CD4-positive, alpha-beta T cell treated with Interleukin-2 at 100 ng/mL for 4 hours (primary cell): ENCODE measurements around the gene EXOC4.

Experiments used
- DNase-seq: peaks from one replicate; pipeline ENCODE4 v3.0.0-alpha.2; 2020; ENCODE audit warnings: low spot score

Gene EXOC4

DNA sequence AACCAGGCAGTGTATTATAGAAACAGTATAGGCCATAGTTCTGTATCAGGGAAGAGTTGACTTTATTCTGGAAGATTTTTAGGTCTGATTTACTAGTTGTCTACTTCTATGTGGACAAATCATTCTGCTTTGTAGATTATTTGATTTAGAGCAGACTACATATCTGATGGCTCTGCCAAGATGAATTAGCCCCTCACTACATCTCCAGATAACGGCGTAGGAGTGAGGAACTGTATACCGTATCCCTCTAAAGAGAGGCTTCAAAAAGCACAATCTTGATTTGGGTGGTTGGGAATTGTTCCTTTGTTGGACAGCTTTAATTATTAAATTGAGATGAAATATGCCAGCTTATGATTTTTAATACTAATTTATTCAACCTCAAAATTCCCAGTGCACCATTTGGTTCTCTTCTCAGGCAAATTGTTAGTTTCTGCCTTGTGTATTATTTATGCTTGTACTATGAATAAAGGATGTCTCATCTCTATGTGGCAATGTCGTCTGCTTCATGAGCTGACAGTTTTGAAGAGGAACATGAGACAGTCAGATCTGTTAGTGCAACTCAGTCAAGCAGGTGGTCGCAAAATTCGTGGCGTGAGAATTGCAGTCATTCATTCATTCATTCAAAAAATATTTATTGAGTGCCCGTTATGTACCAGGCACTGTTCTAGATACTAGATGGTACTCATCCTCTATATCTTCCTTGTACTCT is 422.8 kb downstream of the EXOC4 start:
- DNase-seq = no peak

DNA sequence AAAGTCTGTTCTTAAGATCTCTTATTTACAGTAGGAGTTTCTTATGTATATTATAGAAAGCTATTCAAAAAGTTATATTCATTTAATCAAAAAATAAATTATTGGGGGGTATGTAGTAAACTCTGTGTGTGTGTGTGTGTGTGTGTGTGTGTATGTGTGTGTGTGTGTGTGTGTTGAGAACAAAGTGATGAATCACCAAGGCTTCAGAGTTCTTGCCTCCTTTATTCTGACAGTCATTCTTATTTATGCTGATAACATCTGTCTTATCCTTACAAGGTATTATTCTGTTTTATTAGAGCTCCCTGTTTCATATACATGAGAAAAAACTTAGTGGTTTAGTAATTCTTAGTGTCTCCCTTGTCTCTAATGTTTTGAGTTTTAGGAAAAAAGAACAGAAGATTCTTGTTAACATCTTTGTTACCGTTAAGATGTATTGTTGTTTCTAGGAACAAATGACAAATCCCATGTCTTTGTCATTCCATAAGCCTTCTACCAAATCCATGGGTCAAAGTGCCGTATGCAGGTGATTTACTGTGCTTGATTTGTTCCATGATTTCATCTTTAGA is 424.0 kb downstream of the EXOC4 start:
- no peak for DNase-seq

DNA sequence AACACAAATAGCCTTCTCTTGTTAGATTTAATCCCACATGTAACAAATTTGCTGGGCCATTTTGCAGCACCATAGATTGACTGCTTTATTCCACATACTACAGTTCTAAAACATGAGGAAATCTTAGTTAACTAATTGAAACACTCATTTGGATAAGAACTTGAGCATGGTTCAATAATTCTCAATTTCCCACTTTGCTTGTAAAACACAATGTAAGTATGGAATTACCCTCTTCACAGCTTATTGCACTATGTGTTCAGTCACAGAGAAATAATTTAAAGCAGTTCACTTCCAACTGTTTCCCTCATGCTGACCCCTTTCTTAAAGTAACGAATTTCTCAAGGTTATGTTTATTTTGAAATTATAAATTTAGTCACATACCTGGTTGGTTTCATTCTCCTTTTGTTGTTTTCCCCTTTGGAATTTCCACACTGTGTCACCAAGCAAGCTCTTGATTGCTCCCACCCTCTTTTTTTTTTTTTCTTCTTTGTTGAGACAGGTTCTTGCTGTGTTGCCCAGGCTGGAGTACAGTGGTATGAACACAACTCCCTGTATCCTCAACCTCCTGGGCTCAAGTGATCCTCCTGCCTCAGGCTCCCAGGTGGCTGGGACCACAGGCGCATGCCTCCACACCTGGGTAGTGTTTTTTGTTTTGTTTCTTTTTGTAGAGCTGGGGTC is 425.4 kb downstream of the EXOC4 start:
- DNase-seq = no peak

- DNase-seq = no peak
Observed at GRCh38 chr7:133679977-133680376, 427.1 kb downstream of the EXOC4 start.

DNA sequence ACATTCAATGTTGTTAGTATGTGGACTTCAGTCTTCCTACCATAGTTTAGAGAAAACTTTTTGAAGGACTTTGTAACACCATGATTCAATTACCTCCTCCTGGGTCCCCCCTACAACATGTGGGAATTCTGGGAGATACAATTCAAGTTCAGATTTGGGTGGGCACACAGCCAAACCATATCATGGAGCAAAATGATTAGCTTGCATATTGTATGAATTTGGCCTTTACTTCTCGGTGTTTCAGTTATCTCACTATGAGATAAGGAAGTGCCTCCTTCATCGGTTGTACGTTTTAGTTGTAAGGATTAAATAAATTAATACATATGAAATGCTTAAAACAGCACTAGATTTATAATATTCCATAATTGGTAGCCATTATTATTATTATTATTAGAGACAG is 428.7 kb downstream of the EXOC4 start:
- no peak for DNase-seq

GRCh38 chr7:133682364-133683181 is 429.7 kb downstream of the EXOC4 start:
- no peak for DNase-seq

DNA sequence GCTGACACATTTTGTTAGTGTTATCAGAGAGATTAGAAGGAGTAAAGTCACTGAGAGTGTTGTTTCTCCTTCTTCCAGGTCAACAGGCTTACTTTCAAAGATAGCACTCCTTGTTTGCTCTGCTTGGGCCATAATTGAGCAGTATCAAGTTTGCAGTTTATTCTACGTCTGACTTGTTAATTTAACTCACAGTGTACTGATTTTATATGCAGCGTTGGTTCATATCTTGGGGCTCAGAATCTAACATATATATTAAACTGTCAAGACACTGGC is 430.2 kb downstream of the EXOC4 start:
- no peak for DNase-seq

DNA sequence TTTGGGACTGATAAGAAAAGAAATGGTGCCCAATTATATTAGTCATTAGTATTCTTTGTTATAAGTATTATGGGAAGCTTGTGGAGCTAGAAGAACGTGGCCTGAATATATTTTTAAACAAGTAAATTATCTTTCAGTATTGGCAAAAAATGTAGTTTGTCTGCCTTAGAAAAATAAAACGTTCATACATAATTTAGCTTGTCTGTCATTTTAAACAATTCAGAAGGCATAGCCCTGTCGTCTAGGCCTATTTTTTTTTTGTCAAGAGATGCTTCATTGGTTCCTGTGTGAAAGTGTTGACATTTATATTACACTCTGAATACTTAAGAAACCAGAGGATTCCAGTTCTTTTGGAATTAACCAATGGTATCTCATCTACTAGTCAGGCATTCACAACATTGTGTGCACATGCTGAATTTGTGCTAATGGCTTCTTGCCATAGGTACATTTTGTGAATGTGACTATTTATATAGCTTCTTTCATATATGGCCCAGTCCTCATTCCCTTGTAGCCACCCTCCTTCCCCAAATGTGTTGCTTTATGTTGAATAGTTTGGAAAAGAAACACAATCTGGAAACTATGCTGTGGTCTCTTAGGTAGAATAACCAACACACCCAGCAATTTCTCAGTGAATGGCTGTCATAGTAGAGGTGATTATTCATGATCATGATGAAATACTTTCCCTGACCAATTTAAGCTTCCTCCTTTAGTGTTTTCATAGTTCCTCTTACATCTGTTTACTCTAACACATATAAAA is 435.8 kb downstream of the EXOC4 start:
- no peak for DNase-seq

GRCh38 chr7:133690740-133691139 is 437.9 kb downstream of the EXOC4 start:
- no peak for DNase-seq

GRCh38 chr7:133691727-133692610 is 439.1 kb downstream of the EXOC4 start:
- DNase-seq = no peak

- DNase-seq = no peak
Observed at GRCh38 chr7:133693281-133693680, 440.4 kb downstream of the EXOC4 start.

DNA sequence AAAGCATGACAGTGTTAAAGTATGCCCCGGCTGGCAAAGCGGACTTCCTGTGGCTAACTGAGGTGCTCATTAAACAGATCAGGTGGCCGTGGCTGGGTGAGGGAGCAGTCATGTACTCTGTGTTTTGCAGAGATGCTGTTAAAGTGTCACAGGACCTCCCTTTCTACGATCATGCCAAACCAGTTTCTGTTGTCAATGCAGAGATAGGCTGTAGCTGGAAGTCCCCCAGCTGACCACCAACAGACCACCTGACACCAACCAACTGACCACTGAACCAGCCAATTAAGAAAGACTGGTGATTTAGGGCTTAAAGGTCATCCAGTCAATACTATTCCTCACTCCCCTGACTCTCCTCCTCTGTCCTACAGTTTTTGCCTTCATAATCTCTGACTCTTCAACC is 443.2 kb downstream of the EXOC4 start:
- no peak for DNase-seq

DNA sequence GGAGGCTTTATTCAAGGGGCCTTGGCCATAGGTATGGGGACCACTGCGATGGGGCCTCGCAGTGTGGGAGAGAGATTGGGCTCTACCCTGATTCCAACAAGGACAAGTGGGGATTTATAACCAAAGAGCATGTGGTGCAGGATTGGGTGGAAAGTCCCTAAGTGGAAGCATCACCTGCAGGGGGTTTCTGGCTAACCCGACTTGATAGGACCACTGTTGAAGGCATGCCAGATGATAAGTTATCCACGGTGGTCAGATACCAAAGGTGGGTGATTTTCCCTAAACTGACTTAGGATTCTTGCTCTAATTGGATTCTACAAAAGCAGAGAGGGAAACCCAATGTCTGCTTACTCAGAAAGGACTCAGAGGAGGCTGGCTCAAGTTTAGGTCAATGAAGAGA is 444.7 kb downstream of the EXOC4 start:
- no peak for DNase-seq

- DNase-seq = no peak
Observed at GRCh38 chr7:133698127-133698526, 445.2 kb downstream of the EXOC4 start.

- DNase-seq = no peak
Observed at GRCh38 chr7:133699386-133699785, 446.5 kb downstream of the EXOC4 start.

DNA sequence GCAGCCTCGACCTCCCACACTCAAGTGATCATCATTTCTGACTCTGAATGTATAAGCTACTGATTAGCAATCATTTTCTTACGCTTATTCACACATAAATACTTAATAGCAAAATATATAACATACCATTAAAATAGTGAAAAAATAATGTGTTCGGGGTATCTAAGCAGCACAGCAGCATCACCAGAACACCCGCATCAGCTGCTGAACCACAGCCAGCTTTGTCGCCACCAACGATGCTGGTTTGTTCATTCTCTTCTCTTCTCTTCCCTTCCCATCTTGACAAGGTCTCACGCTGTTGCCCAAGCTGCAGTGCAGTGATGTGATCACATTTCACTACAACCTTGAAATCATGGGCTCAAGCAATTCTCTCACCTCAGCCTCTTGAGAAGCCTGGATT is 449.2 kb downstream of the EXOC4 start:
- DNase-seq = no peak

DNA sequence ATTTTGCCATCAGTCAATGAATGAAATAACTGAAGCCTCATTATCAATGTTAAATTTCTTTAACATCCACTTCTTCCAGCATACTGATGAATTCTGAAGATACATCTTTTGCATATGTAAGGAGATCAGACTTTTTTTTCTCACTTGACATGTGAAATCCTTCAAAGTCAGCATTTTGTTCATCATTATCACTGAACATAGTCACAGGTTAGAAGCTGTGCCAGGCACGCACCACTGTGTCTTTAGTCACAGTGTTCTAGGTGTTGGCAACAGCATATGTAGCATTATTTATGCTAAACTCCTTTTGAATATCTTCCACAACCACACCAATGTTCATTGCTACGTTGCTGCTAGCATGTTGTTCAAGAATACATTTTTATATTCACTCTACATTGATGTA is 450.1 kb downstream of the EXOC4 start:
- DNase-seq = no peak

- DNase-seq = no peak
Observed at GRCh38 chr7:133703547-133703946, 450.7 kb downstream of the EXOC4 start.

DNA sequence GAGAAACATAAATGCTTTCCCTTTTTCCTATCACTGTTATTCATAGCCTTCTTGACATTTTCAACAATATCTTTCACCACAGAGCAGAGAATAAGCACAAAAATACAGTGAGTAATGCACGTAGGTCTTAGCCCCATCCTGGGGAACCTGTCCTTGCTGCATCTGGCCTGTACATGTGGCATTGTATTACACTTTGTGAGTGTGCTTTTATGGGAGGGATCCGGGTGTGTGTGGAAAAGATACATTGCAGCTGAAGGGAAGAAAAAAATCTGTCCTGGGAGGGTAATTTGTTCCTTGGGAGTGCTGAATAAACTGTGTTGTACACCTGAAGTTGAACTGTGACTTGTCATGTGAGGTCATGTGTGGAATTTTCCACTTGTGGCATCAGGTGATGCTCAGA is 451.6 kb downstream of the EXOC4 start:
- no peak for DNase-seq

DNA sequence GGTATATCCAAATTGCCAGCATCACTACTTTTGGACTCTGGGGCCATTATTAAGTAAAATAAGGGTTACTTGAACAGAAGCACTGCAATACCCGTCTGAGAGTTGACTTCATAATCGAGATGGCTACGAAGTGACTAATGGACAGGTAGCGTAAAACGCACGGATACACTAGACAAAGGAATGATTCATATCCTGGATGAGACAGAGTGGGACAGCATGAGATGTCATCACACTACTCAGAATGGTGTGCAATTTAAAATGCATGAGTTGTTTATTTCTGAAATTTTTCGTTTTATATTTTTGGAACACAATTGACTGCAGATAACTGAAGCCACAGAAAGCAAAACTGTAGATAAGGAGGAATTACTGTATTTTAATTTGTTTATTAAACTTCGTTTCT is 452.7 kb downstream of the EXOC4 start:
- DNase-seq = no peak

DNA sequence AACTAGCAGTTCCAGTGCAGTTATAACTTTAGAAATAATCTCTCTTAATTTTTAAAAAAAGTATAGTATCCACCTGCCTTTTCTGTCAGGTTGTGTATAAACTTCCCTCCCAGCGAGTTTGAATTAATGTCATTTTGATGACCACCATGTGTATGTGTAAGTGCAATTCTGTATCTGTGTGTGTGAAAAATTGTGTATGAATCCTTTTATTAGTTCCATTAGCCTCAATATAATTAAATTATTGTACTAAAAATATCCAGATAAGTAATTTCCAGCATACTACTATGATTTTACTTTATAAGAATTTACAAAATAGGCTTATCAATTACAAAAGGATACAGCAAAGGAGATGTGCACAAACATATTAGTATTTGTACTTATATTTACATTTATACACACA is 453.1 kb downstream of the EXOC4 start:
- DNase-seq = no peak
